ENCODE data around the gene ANKRD11.

Gene ANKRD11

DNA sequence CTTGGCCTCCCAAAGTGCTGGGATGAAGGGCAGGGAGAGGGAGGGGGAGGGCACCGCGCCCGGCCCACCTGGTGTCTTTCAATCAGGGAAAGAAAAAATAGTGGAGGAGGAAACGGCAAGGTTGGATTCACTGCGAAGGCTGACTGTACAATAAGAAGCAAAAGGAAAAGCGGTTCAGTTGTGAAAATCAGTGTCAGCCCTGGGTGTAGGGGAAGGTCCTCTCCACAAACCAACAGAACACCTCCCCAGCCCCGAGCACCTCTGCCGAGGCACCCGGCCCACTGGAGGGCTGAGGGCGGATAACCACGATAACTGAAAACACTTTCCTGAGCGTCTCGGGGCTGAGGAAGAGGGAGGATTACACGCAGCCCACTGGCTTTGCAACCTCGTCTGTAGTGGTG is 16.4 kb upstream of the ANKRD11 start:
- DNase-seq (ENCODE audit: low read depth in 2 of 2) = no peak

DNA sequence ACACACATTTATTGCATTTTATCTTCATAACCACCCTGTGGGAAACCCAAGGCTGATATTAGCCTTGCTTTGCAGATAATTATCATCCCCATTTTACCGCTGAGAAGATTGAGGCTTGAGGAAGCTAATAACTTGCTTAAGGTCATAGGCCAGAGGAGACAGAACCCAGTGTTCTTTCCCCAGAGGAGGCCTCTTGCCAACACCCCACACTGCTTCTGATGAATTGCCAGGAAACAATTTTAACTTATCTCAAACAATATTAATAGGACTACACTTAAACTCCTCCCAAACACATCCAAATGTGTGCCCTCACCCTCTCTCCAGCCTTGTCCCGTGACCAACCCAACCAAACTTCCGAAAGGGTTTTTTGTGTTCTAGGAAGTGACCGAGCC is 15.7 kb upstream of the ANKRD11 start:
- DNase-seq (ENCODE audit: low read depth in 2 of 2) = no peak

DNA sequence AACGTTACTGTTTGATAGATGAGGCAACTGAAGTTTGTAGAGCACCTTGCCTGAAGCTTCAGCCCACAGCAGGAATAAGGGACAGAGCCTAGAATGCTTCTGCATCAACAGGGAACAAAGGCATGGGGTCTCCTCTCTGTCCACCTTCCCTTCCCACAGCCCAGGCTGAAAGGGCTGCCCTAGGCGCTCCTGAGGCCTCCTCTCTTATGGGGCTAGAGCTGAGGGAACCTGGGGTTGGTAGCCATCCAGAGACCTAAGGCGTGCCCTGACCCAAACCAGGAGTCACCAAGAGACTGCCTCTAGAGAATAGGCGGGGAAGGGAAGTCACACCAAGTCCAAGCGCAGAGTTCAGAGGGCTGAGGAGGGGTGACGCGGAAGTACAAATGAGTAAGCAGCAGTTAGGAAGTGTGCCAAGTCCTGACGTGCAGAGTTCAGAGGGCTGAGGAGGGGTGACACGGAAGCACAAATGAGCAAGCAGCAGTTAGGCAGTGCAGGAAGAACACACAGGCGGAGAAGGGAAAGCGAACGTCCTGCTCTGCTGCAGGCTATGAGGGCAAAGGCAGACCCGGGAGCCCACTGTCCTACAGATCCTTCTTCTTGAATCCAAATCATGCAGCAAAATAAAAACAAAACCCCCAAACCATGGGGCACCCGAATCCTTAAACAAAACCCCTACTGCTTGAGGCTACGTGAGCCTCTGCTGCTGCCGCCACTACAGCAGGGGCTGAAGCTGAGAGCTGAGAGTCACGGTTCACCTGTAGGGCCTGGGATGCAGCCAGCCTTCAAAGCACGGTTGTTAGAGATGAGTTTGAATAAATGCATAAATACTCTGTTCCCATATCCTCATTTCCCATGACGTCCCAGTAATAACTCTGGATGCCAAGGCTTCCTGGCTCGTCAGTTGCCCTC is 15.1 kb upstream of the ANKRD11 start:
- DNase-seq (ENCODE audit: low read depth in 2 of 2) = peak; percentile 66 to 84

DNA sequence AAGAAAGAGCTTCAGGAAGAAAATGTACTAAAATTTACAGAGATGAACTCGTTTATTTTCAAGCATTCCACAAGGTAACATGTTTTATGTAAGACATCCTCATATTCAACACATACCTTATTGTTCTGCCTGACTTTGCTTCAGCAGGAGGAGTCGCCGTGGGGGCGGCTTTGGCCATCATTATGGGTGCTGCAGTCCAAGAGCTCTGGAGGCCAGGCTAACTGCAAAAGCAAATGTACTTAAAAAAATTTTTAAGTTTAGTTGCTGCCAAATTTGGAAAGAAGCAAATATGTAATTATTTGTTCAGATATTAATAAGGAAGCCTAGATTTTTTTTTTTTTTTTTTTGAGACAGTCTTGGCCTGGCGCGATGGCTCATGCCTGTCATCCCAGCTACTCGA is 13.7 kb upstream of the ANKRD11 start:
- DNase-seq (ENCODE audit: low read depth in 2 of 2) = no peak

- no peak for DNase-seq (ENCODE audit: low read depth in 2 of 2)
Measured at GRCh38 chr16:89502081-89502843, 11.9 kb upstream of the ANKRD11 start.

- DNase-seq (ENCODE audit: low read depth in 2 of 2) = no peak
Measured at GRCh38 chr16:89499767-89500166, 9.4 kb upstream of the ANKRD11 start.

GRCh38 chr16:89498839-89499238 is 8.5 kb upstream of the ANKRD11 start:
- DNase-seq (ENCODE audit: low read depth in 2 of 2) = no peak

GRCh38 chr16:89495121-89495520 is 4.8 kb upstream of the ANKRD11 start:
- no peak for DNase-seq (ENCODE audit: low read depth in 2 of 2)

GRCh38 chr16:89493776-89494175 is 3.4 kb upstream of the ANKRD11 start:
- no peak for DNase-seq (ENCODE audit: low read depth in 2 of 2)

DNA sequence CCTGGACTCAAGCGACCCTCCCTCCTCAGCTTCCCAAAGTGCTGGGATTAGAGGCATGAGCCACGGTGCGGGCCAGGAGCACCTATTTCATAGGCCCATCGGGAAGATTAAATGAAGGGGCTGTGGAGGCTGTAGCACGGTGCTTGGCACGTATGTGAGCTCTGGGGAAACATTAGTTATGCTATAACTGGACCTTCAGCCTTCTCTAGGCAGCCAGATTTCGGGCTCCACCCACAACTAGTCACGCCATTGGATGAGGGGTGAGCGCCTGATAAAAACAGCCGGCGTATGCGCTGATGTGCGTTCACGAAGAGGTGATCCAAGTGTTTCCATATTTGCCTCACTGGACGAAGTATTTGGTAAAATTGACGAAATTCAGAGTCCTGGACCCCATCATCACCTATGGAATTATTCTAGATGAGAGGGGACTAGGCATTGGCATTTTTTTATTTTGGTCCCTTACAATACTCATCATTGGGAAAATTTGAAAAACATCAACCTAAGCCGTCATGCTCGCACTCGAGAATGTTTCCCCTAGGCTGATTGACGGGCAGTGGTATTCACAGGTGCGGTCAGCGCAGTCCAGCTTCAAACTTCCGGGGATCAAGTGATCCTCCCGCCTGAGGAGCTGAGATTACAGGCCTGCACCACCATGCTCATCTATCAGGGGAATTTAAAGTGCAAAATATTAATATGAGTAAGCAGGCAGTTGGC is 1.8 kb upstream of the ANKRD11 start:
- DNase-seq (ENCODE audit: low read depth in 2 of 2) = no peak

DNA sequence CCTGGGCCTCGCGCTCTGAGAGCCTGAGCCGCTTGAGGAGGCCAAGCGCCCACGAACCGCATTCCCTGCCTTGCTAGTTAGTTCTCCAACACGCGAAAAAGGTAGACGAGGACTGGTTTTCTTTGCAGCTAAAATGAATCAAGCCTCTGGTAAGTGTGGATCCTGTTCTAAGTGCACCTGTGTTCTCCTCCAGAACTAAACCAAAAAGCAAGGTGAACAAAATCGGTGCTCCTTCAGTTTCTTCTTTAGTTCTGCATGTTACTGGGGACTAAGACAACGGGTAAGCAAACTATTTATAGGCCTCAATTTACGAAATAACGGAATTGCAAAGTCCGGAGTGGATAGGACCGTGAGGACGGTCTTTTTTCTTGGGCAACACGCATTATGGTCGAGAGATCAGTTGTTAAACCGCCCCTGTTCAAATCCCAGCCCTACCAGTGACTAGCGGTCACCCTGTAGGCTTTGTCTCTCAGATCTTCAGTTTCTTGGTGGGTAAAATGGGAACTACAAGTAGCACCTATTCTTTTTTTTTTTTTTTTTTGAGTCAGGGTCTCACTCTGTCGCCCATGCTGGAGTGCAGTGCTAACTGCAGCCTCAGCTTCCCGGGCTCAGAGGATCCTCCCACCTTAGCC is 993 bp upstream of the ANKRD11 start:
- no peak for DNase-seq (ENCODE audit: low read depth in 2 of 2)

DNA sequence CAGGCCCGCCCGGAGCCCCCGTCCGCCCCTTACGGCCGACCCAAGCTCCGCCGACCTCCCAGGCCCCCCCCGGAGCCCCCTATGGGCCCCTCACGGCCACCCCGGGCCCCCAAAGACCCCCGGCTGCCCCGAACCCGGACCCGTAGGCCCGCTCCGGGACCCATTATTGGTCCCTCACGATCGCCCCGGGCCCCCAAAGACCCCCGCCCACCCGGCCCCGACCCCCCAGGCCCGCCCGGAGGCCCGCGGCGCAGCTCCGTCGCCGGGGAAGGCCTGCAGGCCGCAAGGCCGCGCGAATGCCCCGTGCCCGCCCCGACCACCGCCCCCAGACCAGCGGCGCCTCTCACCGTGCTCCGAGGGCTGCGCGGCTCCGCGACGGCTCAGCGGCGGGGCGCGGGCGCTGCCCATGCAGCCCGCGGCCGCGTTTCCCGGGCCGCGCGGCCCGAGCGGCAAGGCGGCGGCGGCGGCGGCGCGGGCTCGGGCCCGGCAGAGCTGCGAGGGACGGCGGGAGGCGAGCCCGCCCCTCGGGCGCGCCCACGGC is 393 bp downstream of the ANKRD11 start:
- DNase-seq (ENCODE audit: low read depth in 2 of 2) = no peak

- DNase-seq (ENCODE audit: low read depth in 2 of 2) = peak; percentile 75 to 85
Measured at GRCh38 chr16:89489040-89489897, 1.1 kb downstream of the ANKRD11 start.

GRCh38 chr16:89485701-89486246 is 4.6 kb downstream of the ANKRD11 start:
- no peak for DNase-seq (ENCODE audit: low read depth in 2 of 2)

DNA sequence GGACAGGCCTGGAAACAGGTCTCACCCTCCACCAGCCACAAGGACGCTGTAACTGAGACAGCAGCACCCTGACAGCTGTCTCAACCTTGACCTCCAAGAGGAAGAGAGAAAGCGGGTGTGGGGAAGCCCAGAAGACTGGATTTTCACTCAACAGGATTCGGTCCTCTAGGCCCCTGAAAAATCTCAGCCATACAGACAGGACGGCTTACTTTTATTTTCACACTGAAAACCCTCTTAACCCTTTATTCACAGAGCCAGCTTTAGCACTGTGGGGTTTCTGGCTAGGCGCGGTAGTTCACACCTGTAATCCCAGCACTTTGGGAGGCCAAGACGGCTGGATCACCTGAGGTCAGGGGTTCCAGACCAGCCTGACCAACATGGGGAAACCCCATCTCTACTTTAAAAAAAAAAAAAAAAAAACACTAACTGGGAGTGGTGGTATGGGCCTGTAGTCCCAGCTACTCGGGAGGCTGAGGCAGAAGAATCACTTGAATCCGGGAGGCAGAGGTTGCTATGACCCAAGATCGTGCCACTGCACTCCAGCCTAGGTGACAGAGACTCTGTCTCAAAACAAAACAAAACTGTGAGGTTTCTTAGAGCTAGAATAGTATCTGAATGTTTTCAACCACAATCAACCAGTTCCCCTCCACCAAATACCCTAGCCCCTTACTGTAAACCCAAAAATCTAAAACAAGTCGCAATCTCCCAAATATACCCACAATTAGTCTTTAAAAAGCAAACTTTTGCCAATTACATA is 5.3 kb downstream of the ANKRD11 start:
- no peak for DNase-seq (ENCODE audit: low read depth in 2 of 2)

GRCh38 chr16:89484041-89484501 is 6.3 kb downstream of the ANKRD11 start:
- no peak for DNase-seq (ENCODE audit: low read depth in 2 of 2)

GRCh38 chr16:89482817-89483205 is 7.5 kb downstream of the ANKRD11 start:
- no peak for DNase-seq (ENCODE audit: low read depth in 2 of 2)

DNA sequence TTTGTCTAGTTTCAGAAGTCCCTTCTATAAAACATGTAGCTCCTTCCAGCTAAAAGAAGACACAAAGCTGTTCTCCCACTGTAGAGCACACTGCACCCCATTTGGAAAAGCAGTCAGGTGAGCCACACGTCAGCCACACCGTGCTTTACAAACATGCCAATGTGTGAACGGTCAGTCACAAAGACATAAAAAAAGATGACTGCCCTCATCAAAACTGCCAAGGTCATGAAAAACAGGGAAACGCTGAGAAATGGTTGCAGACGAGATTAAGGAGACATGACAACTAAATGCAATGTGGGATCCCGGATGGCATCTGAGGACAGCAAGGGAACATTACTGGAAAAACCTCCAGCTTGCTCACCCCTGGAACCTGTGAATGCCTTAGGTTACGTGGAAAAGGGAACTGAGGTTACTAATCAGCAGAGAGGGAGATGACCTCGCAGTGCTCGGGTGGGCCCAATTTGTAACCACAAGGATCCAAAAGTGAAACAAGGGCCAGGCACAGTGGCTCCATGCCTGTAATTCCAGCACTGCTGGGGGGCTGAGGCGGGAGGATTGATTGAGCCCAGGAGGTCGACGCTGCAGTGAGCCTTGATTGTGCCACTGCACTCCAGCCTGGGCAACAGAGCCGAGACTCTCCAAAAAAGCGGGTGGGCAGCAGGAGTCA is 8.1 kb downstream of the ANKRD11 start:
- DNase-seq (ENCODE audit: low read depth in 2 of 2) = no peak
